Stimulated activated naive CD8-positive, alpha-beta T cell treated with anti-CD3 and anti-CD28 coated beads, Interleukin-15, Interleukin-2, amounts not matched to agents 100 ng/mL and 50 ng/mL, for 24 hours (primary cell): ENCODE data around the gene SVBP.

ENCODE experiments used
- H3K27ac Mint-ChIP-seq: one replicate; pipeline ENCODE4 v1.8.0; 2021; ENCODE audit warnings: mild to moderate bottlenecking, mixed read lengths
- H3K27me3 Mint-ChIP-seq: one replicate; pipeline ENCODE4 v1.8.0; 2021; ENCODE audit warnings: mixed read lengths
- H3K36me3 Mint-ChIP-seq: one replicate; pipeline ENCODE4 v1.8.0; 2021; ENCODE audit warnings: low read depth, mixed read lengths
- H3K4me1 Mint-ChIP-seq: one replicate; pipeline ENCODE4 v1.8.0; 2021; ENCODE audit warnings: low read depth, mixed read lengths
- H3K4me3 Mint-ChIP-seq: one replicate; pipeline ENCODE4 v1.8.0; 2021; ENCODE audit warnings: mild to moderate bottlenecking, mixed read lengths
- H3K9me3 Mint-ChIP-seq: one replicate; pipeline ENCODE4 v1.8.0; 2021; ENCODE audit warnings: mixed read lengths

Gene SVBP

DNA sequence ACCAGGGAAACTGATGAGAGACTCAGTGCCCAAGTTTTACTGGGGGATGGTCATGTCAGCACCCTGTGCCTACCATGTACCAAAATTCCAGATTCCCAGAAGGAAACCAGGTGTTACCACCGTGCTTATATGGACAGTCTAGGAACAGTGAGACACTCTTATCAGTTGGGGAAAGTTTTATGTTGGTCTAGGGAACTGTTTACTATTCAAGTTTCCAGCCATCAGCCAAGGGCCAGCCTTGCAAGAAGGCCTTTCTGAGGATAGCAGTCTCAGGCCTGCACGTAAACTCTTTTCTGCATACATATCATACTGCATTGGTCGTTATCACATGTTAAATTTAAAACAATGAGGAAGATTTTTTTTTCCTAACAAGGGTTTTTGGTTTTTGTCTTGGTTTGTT, 19.8 kb downstream of the SVBP start:
- no peaks in the 10 kb centered on the region for H3K4me1 Mint-ChIP-seq
- no peak overlapping the region for H3K27ac Mint-ChIP-seq
- H3K4me3 Mint-ChIP-seq = no peak overlapping the region
- no peaks in the 10 kb centered on the region for H3K36me3 Mint-ChIP-seq
- H3K9me3 Mint-ChIP-seq = no peaks in the 10 kb centered on the region
- H3K27me3 Mint-ChIP-seq = no peaks in the 10 kb centered on the region

DNA sequence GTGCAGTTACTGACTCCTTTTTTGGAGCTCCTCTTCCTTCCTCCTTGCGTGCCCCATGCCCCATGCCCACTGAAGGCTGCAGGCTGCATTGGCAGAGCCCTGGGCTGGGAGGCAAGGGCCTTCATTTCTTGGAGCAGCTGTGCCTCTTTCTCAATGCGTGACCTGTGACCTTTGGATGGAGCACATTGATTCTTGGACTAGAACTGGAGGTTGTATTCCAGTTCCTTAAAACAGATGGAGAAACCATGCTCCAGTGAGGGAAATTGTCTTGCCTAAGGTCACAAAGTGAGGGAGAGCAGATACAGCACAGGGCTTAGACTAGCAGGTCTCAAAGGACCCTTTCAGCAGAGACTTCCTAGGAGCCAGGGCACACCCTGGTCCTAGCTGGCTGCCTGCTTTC, 23.4 kb downstream of the SVBP start:
- Mint-ChIP-seq H3K36me3 (no peaks in the 10 kb centered on the region), H3K4me3 (no peak overlapping the region), H3K9me3 (no peaks in the 10 kb centered on the region), H3K4me1 (no peaks in the 10 kb centered on the region), H3K27ac (no peak overlapping the region), H3K27me3 (no peaks in the 10 kb centered on the region)

DNA sequence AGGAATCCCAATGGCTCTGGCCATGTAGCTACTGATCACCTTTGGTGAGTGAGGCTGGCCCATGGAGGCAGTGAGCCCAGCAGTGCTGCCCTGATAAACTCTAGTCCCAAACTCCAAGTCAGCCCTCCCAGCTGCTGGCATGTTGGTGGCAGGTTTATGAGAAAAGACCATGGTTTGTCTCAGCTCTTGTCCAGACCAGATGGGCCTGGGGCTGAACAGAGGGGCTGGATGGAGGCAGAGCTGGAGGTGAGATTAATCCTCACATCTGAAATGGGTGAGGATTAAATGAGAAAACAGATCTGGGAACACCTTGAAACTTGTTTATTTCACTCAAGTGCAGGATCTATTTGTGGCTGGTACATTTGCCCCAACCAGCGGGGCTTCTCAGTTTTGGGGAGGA, 29.2 kb downstream of the SVBP start:
- peaks cover 10% of the 10 kb centered on the region for H3K36me3 Mint-ChIP-seq
- peaks cover 15% of the 10 kb centered on the region for H3K4me1 Mint-ChIP-seq
- no peak overlapping the region for H3K4me3 Mint-ChIP-seq

DNA sequence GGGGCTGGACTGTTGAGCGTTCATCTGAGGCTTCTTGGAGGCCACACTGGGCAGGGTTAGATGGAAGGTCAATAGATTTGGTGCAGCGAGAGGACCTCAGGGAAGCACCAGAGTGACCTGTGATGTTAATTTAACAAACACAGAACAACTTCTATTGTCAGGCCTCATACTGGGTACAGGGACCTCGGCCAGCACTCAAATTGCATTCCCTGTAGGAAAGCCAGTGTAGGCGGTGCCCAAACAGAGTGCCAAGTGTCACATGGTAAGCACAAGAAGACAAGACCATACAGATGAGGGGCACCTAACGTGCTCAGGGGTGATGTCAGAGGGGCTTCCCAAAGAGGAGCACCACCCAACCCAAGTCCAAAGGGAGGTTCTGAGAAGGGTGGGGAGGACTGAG, 31.1 kb downstream of the SVBP start:
- Mint-ChIP-seq H3K27ac (no peak overlapping the region), H3K4me1 (peaks cover 15% of the 10 kb centered on the region), H3K27me3 (peaks cover 4% of the 10 kb centered on the region), H3K4me3 (peak overlapping the region; percentile 66), H3K36me3 (peaks cover 21% of the 10 kb centered on the region), H3K9me3 (no peaks in the 10 kb centered on the region)

More for the DNA sequence above, 29.2 kb downstream of the SVBP start:
- no peaks in the 10 kb centered on the region for H3K9me3 Mint-ChIP-seq
- peaks cover 4% of the 10 kb centered on the region for H3K27me3 Mint-ChIP-seq
- H3K27ac Mint-ChIP-seq = no peak overlapping the region

DNA sequence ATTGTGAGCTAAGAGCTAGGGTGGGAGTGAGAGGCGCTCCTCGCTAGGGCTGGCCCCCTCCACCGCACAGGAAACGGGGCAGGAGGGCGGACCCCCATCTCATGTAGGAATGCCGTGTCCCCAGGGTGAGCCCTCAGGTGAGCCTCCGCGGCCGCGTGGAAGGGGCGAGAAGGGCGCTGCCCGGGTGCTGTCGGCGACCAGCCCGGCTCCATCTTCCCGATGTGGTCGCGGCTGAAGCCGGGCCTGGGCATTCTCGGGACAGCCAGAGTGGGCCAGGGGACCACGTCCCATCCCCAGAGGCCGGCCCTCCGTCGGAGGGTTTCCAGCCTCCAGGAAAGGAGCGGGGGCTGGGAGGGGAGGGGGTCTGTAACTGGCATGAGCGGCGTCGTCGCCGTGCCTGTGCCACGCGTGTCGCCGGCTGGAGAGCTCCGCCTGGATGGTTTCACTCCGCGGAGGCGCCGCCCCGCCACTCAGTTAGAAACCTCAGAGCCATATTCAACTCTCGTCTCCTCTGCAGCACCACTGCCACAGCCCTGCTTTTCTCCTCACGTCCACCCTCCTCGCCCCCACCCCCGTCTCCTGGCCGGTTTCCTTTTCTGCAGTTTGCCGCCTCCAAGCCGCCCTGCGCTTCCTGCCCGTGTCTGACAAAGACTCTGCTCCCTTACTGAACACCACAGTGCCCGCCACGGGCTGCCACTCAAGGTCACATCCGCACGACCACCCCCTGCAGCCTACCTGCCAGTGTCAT, 32.1 kb downstream of the SVBP start, which contains the start of gene TMEM269:
Gene TMEM269, plus strand, starts transcription at position 46 of the 748 bp plus-strand sequence. CDS start 4,903 bp downstream, outside the sequence.
- H3K27me3 Mint-ChIP-seq = peaks cover 4% of the 10 kb centered on the region
- peaks cover 31% of the 10 kb centered on the region for H3K36me3 Mint-ChIP-seq
- H3K9me3 Mint-ChIP-seq = no peaks in the 10 kb centered on the region
- H3K4me1 Mint-ChIP-seq = peaks cover 15% of the 10 kb centered on the region
- peak within 1 kb of the TSS; percentile 66 for H3K4me3 Mint-ChIP-seq
- peak within 1 kb of the TSS; percentile 66 for H3K27ac Mint-ChIP-seq

DNA sequence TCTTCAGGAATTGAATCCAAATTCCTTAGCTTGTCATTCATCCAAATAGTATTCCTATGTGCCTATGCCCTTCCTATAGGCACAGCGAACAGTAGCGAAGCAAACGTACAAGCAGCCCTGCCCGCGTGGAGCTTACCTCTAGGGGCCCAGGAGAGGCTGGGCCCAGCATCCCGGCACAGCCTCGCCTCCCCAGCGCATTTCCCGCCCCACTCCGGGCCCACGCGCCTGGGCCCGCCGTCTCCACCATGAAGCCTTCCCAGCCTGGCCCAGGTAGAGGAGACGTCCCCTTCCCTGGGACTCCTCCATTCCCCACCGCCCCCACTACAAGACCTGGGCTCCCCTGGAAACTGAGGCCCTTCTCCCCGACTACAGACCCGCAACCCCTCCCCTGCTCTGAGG, 32.7 kb downstream of the SVBP start:
- Mint-ChIP-seq H3K4me1 (peaks cover 19% of the 10 kb centered on the region), H3K36me3 (peaks cover 36% of the 10 kb centered on the region), H3K27me3 (peaks cover 4% of the 10 kb centered on the region), H3K9me3 (no peaks in the 10 kb centered on the region), H3K27ac (no peak overlapping the region), H3K4me3 (no peak overlapping the region)

DNA sequence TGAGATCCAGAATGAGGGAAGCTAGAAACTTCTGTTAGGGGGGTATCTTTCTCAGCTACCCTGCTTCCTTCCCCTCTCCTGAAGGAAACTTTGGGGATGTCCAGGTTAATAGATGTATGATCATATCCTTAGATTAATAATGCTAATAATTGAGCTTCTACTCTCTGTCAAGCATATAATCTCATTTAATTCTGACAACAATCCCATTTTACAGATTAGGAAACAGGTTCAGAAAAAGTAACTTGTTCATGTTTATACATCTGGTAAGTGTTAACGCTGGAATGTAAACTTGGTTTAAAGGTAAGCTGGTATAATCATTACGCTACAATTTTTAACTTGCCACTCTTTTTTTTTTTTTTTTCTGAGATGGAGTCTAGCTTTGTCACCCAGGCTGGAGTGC, 34.1 kb downstream of the SVBP start:
- Mint-ChIP-seq H3K27ac (no peak overlapping the region), H3K9me3 (no peaks in the 10 kb centered on the region), H3K27me3 (peaks cover 4% of the 10 kb centered on the region), H3K4me3 (no peak overlapping the region), H3K4me1 (peaks cover 22% of the 10 kb centered on the region), H3K36me3 (peaks cover 47% of the 10 kb centered on the region)

DNA sequence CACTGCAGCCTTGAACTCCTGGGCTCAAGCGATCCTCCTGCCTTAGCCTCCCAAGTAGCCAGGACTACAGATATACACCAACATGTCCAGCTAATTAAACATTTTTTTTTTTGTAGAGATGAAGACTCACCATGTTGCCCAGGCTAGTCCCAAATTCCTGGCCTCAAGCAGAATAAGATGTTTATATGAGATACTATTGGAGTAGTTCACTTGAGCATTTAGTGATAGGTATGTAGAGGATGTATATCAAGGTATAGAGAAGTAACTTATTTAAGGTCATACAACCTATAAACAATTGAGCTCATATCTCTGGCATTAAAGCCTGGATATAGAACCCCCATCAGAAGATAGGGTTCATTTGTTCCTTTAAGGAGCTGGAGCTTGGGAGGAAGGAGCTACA, 37.0 kb downstream of the SVBP start:
- H3K27me3 Mint-ChIP-seq = no peaks in the 10 kb centered on the region
- peaks cover 69% of the 10 kb centered on the region for H3K36me3 Mint-ChIP-seq
- peaks cover 13% of the 10 kb centered on the region for H3K4me1 Mint-ChIP-seq
- H3K4me3 Mint-ChIP-seq = no peak overlapping the region
- H3K9me3 Mint-ChIP-seq = no peaks in the 10 kb centered on the region
- H3K27ac Mint-ChIP-seq = no peak overlapping the region

DNA sequence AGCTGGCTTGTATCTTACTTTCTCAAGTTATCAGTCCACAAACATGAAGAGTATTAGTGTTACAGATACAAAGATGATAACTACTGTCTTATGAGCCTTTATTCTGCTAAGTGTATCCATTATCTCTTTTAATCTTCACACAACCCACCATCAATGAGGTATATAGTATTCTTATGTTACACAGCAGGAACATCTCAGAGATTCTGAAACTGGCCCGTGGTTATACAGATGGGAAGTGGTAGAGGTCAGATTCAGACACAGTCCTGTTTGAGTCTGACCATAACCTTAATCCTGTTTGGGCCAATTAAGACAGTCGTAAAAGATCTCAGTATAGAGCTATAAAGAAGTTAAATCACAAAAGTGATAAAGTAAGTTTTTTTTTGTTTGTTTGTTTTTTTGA, 37.5 kb downstream of the SVBP start:
- peaks cover 74% of the 10 kb centered on the region for H3K36me3 Mint-ChIP-seq
- H3K27me3 Mint-ChIP-seq = no peaks in the 10 kb centered on the region
- no peak overlapping the region for H3K4me3 Mint-ChIP-seq
- H3K9me3 Mint-ChIP-seq = no peaks in the 10 kb centered on the region
- H3K27ac Mint-ChIP-seq = no peak overlapping the region
- peaks cover 12% of the 10 kb centered on the region for H3K4me1 Mint-ChIP-seq

DNA sequence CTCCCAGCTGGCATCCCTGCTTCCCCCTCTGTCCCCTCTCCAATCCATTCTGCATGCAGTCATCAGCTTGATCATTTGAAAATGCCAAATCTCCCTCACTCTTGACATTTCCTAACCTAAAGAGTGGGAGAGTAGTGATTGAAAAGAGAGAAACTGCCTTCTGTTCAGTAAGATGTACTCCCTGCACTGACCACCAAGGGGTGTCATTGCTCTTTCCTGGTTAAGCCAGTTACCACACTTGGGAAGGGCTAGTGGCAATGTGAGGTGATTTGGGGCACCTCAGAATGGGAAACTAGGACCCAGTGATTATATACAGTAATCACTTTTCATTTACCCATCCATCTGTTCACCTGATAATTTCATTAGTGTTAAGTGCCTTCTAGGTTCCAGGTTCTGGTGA, 39.3 kb downstream of the SVBP start:
- Mint-ChIP-seq H3K36me3 (peaks cover 71% of the 10 kb centered on the region), H3K4me3 (no peak overlapping the region), H3K9me3 (no peaks in the 10 kb centered on the region), H3K4me1 (peaks cover 13% of the 10 kb centered on the region), H3K27me3 (no peaks in the 10 kb centered on the region), H3K27ac (peak overlapping the region; percentile 3)

DNA sequence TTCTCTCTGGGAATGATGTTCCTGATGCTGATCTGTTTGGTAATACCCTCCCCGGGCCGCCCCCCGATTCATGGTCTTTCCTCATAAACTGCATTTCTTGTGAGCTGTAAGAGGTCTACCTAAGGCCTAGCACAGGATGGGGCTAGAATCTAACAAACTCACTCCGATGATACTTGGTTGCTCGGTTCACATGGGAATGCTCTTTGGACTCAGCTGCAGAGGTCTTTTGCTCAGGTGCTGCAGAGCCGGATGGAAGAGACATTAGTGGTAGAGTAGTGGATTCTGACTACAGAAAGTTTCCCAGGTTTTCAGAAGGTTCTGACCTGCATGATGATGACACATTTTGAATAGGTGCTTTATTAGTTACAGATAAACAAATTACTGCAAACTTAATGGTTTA, 40.7 kb downstream of the SVBP start:
- Mint-ChIP-seq H3K36me3 (peaks cover 68% of the 10 kb centered on the region), H3K4me3 (no peak overlapping the region), H3K27ac (no peak overlapping the region), H3K4me1 (peaks cover 21% of the 10 kb centered on the region), H3K27me3 (no peaks in the 10 kb centered on the region), H3K9me3 (no peaks in the 10 kb centered on the region)

DNA sequence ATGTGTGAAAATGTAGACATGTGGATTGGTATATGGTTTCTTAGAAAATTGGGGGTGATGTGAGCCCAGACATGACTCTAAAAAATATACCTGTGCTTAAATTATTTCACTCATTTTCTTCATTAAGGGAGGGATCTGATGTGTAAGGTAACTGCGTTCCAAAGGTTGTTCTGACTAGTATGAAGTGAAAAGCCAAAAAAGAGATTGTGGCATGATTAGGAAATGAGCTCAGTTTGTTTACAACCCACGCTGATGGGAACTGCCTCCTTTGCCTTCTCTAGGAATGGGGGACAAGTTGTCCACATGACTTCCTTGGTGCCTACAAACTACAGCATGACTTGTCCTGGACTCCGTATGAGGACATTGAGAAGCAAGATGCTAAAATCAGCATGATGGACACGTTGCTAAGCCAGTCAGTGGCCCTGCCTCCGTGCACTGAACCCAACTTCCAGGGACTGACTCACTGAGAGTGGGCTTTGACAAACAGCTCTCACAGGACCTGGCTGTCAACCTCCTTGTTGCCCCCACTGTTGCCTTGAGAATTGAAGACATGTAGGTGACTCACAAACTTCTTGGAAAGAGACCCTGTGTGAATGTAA, 42.2 kb downstream of the SVBP start:
- Mint-ChIP-seq H3K36me3 (peaks cover 63% of the 10 kb centered on the region), H3K4me3 (no peak overlapping the region), H3K27me3 (no peaks in the 10 kb centered on the region), H3K9me3 (no peaks in the 10 kb centered on the region), H3K27ac (no peak overlapping the region), H3K4me1 (peaks cover 28% of the 10 kb centered on the region)

DNA sequence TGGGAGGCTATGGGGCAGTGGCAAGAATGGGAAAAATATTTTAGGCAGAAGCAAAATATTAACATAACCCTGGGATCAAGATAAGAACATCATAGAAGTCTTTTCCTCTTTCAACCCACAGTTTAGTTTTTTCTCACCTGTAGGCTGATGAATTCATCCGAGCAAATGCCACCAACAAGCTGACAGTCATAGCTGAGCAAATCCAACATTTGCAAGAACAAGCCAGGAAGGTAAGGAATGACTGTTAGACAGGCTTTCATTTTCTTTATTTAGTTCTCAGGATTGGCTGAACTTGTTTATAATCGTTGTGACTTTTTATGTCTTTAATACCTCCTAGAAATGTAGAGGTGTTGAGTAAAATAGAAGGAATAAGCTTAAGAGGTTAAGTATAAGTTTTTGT, 43.8 kb downstream of the SVBP start:
- peak overlapping the region; percentile 24 for H3K27ac Mint-ChIP-seq
- no peaks in the 10 kb centered on the region for H3K27me3 Mint-ChIP-seq
- no peak overlapping the region for H3K4me3 Mint-ChIP-seq
- H3K4me1 Mint-ChIP-seq = peaks cover 37% of the 10 kb centered on the region
- H3K36me3 Mint-ChIP-seq = peaks cover 57% of the 10 kb centered on the region
- H3K9me3 Mint-ChIP-seq = no peaks in the 10 kb centered on the region

DNA sequence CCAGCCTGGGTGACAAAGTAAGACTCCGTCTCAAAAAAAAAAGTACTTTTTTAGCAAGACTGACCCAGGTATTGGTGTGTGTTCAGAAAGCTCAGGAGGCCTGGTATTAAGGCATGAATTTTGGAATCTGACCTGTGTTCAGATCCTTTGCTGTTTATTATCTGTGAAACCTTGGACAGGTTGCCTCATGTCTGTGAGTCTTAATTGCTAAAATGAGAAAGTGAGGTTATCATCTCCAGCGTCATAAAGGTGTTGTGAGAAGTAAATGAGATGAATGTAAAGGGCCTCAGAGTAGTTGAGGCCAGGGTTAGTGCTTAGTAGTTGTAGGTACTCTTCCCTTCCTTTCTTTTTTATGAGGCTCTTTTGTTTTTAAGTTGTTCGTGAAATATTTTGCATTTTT, 47.4 kb downstream of the SVBP start:
- Mint-ChIP-seq H3K4me3 (no peak overlapping the region), H3K27ac (no peak overlapping the region), H3K9me3 (no peaks in the 10 kb centered on the region), H3K4me1 (peaks cover 46% of the 10 kb centered on the region), H3K36me3 (peaks cover 27% of the 10 kb centered on the region), H3K27me3 (no peaks in the 10 kb centered on the region)

DNA sequence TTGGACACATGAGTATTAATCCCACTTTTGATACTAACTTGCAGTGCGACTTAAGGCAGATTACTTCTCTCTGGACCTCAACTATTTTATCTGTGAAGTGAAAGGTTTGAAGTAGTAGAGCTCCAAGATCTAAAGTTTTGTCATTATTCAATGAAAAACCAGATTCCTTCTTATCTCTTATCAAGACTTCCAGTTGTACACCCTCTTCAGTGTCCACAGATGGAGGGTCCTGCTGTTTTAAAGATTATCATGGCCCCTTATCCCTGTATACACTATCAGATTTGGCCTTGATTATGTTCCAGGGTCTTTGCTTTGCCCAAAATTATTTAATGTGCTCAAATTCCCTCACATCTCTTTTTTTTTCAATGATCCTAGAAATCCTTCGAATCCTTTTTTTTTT, 49.0 kb downstream of the SVBP start:
- Mint-ChIP-seq H3K36me3 (peaks cover 20% of the 10 kb centered on the region), H3K27ac (peak overlapping the region; percentile 87), H3K4me1 (peaks cover 44% of the 10 kb centered on the region), H3K9me3 (no peaks in the 10 kb centered on the region), H3K27me3 (no peaks in the 10 kb centered on the region), H3K4me3 (no peak overlapping the region)
